Measurements from ENCODE around the gene SNAP25. TPM values are rescaled to one million over a fixed set of nuclear protein-coding genes. Genes with fewer than 3 reads are reported as not detected.

Gene SNAP25
- total RNA-seq, 3 donors from 2014 or later, result 0.80 to 10.5 (median 1.1) TPM

DNA sequence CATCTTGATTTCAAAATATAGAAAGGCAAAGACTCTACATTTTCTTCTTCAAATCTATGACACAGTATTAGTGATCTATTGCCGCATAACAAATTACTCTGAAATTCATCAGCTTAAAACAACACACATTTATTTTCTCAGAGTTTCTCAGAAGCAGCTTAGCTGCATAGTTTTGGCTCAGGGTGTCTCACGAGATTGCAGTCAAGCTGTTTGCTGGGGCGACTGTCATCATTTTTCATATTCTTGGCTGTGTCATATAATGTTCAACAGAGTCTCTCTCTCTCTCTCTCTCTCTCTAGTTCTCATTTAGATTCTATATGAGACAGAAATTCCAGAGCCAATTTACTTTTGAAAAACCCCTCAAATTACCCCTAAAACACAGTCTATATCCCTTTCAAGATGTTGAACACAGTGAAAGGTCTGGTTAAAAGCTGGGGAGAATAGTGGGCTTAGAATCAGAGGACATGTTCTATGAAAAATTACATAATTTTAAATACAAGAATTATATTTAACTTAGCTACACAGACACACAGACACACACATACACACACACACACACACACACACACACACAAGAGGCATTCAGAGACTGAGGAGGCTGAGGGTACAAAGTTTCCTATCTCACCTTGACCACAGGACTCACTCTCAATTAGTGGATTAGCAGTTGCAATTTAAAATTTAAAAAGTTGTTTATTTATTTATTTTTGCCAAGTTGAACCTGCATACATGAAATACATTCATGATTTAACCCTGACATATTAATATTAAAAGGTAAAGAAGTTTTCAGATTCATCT, 128.7 kb downstream of the SNAP25 start:
- intact Hi-C loops (cut with DNase I, micrococcal nuclease), result no loop called here
- Histone ChIP-seq H3K4me3 (no peak overlapping the region), H3K4me1 (ENCODE audit: low read depth) (no peaks in the 10 kb centered on the region), H3K9me3 (no peaks in the 10 kb centered on the region), H3K36me3 (ENCODE audit: low read depth) (no peaks in the 10 kb centered on the region)
- ATAC-seq (no peak), DNase-seq (no peak)
- TF ChIP-seq, protein P1, sequence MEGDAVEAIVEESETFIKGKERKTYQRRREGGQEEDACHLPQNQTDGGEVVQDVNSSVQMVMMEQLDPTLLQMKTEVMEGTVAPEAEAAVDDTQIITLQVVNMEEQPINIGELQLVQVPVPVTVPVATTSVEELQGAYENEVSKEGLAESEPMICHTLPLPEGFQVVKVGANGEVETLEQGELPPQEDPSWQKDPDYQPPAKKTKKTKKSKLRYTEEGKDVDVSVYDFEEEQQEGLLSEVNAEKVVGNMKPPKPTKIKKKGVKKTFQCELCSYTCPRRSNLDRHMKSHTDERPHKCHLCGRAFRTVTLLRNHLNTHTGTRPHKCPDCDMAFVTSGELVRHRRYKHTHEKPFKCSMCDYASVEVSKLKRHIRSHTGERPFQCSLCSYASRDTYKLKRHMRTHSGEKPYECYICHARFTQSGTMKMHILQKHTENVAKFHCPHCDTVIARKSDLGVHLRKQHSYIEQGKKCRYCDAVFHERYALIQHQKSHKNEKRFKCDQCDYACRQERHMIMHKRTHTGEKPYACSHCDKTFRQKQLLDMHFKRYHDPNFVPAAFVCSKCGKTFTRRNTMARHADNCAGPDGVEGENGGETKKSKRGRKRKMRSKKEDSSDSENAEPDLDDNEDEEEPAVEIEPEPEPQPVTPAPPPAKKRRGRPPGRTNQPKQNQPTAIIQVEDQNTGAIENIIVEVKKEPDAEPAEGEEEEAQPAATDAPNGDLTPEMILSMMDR (IDR thresholded peaks at IDR 0.05), result no peak

DNA sequence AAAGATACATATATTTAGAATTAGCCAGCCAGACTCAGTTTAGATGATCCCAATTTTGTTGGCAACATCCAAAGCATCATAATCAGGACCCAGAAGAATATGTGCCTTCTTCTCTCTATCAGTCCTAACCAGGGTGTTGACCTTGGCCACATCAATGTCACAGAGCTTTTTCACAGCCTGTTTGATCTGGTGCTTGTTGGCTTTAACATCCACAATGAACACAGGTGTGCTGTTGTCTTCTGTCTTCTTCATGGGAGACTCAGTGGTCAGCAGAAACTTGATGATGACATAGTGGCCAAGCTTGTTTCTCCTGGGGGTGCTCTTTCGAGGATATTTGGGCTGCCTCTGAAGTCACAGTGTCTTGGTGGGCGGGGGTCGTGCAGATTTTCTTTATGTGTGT, 130.5 kb downstream of the SNAP25 start:
- intact Hi-C loops (cut with DNase I, micrococcal nuclease), result no loop called here
- H3K9me3 ChIP-seq, result no peaks in the 10 kb centered on the region
- H3K36me3 ChIP-seq (ENCODE audit: low read depth), result no peaks in the 10 kb centered on the region
- ATAC-seq, result no peak
- TF ChIP-seq, protein P1 (IDR thresholded peaks at IDR 0.05), result no peak
- DNase-seq, result no peak
- H3K4me3 ChIP-seq, result no peak overlapping the region
- no peaks in the 10 kb centered on the region for H3K4me1 ChIP-seq (ENCODE audit: low read depth)

DNA sequence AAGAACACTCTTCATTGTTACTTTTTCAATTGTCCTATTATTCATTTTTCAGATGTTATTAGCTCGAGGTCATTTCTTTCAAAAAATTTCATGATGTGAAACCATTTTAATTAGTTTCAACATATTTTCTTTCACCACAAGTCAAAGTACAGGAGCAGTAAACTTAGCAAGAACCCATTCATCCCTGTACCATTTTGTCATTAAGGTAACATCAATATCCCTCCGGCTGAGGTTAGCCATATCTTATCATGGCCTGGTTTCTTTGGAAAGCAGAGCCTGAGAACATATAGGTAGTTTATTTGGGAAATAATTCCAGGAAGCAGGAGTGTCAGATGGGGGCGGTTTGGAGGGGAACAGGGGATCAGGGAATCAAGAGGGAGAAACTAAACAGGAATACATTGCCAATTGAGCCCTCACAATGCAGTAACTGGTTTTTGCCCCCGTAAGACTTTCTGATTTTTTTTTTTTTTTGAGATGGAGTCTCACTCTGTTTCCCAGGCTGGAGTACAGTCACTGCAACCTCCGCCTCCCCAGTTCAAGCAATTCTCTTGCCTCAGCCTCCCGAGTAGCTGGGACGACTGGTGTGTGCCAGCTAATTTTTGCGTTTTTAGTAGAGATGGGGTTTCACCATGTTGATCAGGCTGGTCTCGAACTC, 131.7 kb downstream of the SNAP25 start:
- DNase-seq, result no peak
- Histone ChIP-seq H3K4me3 (no peak overlapping the region), H3K36me3 (ENCODE audit: low read depth) (no peaks in the 10 kb centered on the region), H3K4me1 (ENCODE audit: low read depth) (no peaks in the 10 kb centered on the region), H3K9me3 (no peaks in the 10 kb centered on the region)
- ATAC-seq, result no peak
- TF ChIP-seq, protein P1 (IDR thresholded peaks at IDR 0.05), result no peak
- intact Hi-C loops (cut with DNase I, micrococcal nuclease), result no loop called here

DNA sequence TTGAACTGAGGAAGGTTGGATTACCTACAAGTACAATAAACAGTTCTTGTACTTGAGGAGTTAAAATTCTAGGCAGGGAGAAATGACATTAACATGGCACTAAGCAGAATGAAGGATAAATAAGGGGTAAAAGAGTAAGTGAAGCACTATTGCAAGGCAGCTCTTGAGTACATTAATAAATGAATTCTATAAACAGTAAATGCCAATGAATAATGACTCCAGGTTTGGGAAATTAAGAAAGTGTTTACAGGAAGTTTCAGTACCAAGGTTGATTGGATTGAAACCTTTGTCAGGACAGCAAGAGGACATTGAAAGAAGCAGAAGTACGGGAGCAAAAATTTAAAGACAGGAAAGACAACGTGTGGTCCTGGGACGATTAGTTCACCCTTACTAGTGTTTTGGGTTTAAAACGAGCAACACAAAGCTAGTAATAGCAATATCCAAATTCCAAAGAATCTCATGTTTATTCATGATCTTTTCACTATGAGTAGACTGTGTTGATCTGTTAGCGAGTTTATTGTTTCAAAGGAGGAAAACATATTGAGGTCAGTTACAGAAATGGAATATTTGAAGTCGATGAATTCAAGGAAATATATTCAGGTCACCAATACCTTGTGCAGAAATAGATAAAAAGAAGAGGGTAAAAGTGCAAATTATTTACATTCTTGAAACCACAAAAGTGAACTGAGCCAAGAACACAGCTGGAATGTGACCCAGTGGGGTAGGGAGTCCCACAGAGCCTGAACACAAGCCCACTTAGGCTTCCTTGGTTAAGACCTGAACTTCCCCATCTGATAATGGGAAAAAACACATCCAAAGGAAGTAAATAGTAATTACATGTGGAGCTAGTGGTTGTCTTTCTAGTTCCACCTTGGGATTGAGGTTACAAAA, 134.5 kb downstream of the SNAP25 start:
- no peaks in the 10 kb centered on the region for H3K9me3 ChIP-seq
- intact Hi-C loops (cut with DNase I, micrococcal nuclease), result no loop called here
- no peaks in the 10 kb centered on the region for H3K36me3 ChIP-seq (ENCODE audit: low read depth)
- ATAC-seq (no peak), DNase-seq (no peak)
- H3K4me1 ChIP-seq (ENCODE audit: low read depth), result no peaks in the 10 kb centered on the region
- H3K4me3 ChIP-seq, result no peak overlapping the region
- TF ChIP-seq, protein P1 (IDR thresholded peaks at IDR 0.05), result no peak

DNA sequence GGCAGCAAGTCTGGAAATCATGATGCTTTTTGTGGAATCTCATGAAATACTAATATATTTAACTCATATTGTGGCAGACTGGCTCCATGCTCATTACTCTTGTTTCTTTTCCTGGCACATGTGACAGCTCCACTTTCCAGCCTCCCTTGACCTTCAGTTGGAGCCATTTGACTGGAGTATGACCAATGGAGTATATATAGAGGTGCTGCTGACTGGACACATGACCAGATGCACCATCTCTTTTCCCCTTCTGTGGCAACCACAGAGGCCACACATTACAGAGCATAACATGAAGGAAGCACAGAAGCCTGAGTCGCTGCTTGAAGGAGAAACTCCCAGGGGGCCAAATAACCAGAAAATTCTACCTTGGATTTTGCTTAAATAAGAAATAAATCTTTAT, 138.0 kb downstream of the SNAP25 start:
- no peak overlapping the region for H3K4me3 ChIP-seq
- H3K9me3 ChIP-seq, result no peaks in the 10 kb centered on the region
- H3K4me1 ChIP-seq (ENCODE audit: low read depth), result no peaks in the 10 kb centered on the region
- DNase-seq (no peak), ATAC-seq (no peak)
- H3K36me3 ChIP-seq (ENCODE audit: low read depth), result no peaks in the 10 kb centered on the region
- intact Hi-C loops (cut with DNase I, micrococcal nuclease), result no loop called here
- TF ChIP-seq, protein P1 (IDR thresholded peaks at IDR 0.05), result no peak

Other genes starting within 250 kb of the SNAP25 start
- gene ANKEF1, start 183.8 kb upstream of the SNAP25 start, total RNA-seq, result 1 to 10 TPM; 3.5 to 6.7 (median 6.1) TPM
- 10 to 100 TPM; 21.1 to 30.0 (median 28.2) TPM for gene MKKS, start 215.4 kb downstream of the SNAP25 start, total RNA-seq
- 1 to 10 TPM; 5.7 to 9.7 (median 7.7) TPM for gene SLX4IP, start 216.5 kb downstream of the SNAP25 start, total RNA-seq